Activated naive CD8-positive, alpha-beta T cell treated with anti-CD3 and anti-CD28 coated beads for 36 hours (primary cell): ENCODE data around the gene PEPD. TPM values are rescaled to one million over a fixed set of nuclear protein-coding genes. Genes with fewer than 3 reads are reported as not detected.

Experiments used
- DNase-seq: peaks from one replicate; pipeline ENCODE4 v3.0.0; 2021
- H3K27ac Mint-ChIP-seq: one replicate; pipeline ENCODE4 v1.8.0; 2022; ENCODE audit warnings: mild to moderate bottlenecking, moderate library complexity, mixed read lengths
- H3K27me3 Mint-ChIP-seq: one replicate; pipeline ENCODE4 v1.8.0; 2022; ENCODE audit warnings: mild to moderate bottlenecking, mixed read lengths
- H3K36me3 Mint-ChIP-seq: one replicate; pipeline ENCODE4 v1.8.0; 2021; ENCODE audit warnings: mild to moderate bottlenecking, mixed read lengths
- H3K4me1 Mint-ChIP-seq: one replicate; pipeline ENCODE4 v1.8.0; 2021; ENCODE audit warnings: mixed read lengths
- H3K4me3 Mint-ChIP-seq: one replicate; pipeline ENCODE4 v1.8.0; 2022; ENCODE audit warnings: mild to moderate bottlenecking, moderate library complexity, mixed read lengths
- H3K9me3 Mint-ChIP-seq: one replicate; pipeline ENCODE4 v1.8.0; 2022; ENCODE audit warnings: mixed read lengths
- total RNA-seq, 2 experiments: library from RNA; stranded (reverse); gene quantifications; one replicate each; pipeline ENCODE4 v1.2.3, GENCODE V29; 2021

PEPD gene
- total RNA-seq, 2 experiments from 2014 or later = 36.3 to 39.4 TPM

GRCh38 chr19:33417751-33418150, 103.8 kb downstream of the PEPD start:
- DNase-seq = no peak
- no peaks in the 10 kb centered on the region for H3K36me3 Mint-ChIP-seq
- no peak overlapping the region for H3K27ac Mint-ChIP-seq
- no peaks in the 10 kb centered on the region for H3K9me3 Mint-ChIP-seq
- no peaks in the 10 kb centered on the region for H3K27me3 Mint-ChIP-seq
- no peak overlapping the region for H3K4me3 Mint-ChIP-seq
- H3K4me1 Mint-ChIP-seq = peaks cover 6% of the 10 kb centered on the region

GRCh38 chr19:33416307-33417215, 105.0 kb downstream of the PEPD start:
- DNase-seq = peak; percentile 75
- Mint-ChIP-seq H3K27ac (no peak overlapping the region), H3K4me1 (peaks cover 6% of the 10 kb centered on the region), H3K27me3 (no peaks in the 10 kb centered on the region), H3K9me3 (no peaks in the 10 kb centered on the region), H3K4me3 (peak overlapping the region; percentile 32), H3K36me3 (no peaks in the 10 kb centered on the region)

DNA sequence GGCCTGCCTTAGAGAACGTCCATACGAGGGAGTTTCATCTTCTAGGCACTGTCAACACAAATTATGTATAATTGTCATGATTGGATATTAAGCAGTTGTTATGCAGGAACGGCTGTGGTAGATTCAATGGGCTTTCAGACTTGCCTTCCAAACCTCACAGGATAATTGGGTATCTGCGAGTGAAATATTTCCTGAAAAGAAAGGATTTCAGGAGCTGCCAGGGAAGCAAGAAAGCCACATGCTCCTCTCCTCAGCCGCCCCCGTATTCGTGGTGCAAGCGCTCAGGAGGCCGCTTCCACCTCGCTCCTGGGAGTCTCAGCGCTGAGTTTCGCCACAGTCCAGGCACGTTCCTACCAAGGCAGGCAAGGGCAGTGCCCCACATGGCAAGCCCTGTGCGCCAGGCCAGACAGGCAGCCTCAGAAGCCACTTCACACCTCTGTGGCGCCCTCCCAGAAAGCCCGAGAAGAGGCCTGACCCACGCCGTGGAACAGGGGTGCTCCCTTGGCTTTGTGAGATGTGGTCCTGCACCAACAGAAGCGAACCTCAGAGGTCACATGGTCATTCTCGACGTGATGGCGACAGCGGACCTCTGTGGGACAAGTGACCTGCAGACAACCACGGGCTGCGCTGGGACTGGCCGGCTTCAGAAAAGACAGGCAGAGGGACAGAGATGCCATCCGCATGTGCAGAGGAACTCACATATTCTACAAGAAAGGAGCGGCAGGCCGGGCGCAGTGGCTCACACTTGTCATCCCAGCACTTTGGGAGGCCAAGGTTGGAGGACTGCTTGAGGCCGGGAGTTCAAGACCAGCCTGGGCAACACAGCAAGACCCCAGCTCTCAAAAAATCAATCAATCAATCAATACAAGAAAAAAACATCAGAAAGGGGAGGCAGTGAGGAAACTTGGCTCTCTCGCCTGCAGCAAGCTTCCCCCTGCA, 106.7 kb downstream of the PEPD start:
- no peak overlapping the region for H3K27ac Mint-ChIP-seq
- no peak for DNase-seq
- H3K9me3 Mint-ChIP-seq = no peaks in the 10 kb centered on the region
- H3K36me3 Mint-ChIP-seq = no peaks in the 10 kb centered on the region
- peaks cover 6% of the 10 kb centered on the region for H3K4me1 Mint-ChIP-seq
- no peaks in the 10 kb centered on the region for H3K27me3 Mint-ChIP-seq
- H3K4me3 Mint-ChIP-seq = no peak overlapping the region

DNA sequence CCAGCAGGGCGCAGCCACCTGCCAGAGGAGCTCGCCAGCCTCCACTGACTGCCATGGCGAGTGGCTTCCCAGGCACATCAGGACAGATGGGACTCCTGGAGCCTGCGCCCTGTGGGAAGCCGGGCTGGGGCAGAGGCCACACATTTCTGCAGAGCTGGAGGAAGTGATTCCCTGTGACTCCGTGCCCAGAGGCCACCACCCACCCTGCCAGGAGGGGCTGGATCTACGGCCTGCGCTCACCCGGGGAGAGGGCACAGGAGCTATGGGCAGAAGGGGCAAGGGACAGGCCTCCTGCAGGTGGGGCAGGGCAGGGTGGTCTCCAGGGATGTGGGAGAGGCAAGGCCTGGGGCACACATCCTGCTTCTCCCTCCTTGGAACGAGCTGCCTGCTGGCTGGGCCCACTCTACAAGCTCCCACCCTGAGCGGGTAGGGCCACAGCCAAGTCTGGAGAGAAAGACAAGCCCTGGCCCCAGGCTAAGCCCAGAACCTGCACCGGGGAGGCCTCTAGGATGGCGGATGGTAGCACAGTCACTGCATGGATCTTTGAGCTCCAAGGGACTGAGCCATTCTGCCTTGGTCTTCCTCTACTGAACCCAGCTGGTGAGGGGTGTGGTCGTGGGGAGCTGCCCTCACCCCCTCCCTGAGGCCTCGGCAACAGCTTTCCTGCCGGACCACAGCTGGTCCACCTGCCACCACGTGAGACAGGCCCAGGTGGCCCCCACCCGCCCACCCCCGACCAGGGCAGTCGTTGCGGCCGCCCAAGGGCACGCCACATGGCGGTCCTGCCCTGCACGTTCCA, 107.5 kb downstream of the PEPD start:
- H3K27me3 Mint-ChIP-seq = no peaks in the 10 kb centered on the region
- H3K36me3 Mint-ChIP-seq = no peaks in the 10 kb centered on the region
- no peaks in the 10 kb centered on the region for H3K9me3 Mint-ChIP-seq
- H3K27ac Mint-ChIP-seq = no peak overlapping the region
- H3K4me1 Mint-ChIP-seq = peaks cover 6% of the 10 kb centered on the region
- DNase-seq = no peak
- H3K4me3 Mint-ChIP-seq = no peak overlapping the region

GRCh38 chr19:33413426-33413725, 108.2 kb downstream of the PEPD start:
- Mint-ChIP-seq H3K27me3 (no peaks in the 10 kb centered on the region), H3K4me3 (no peak overlapping the region), H3K27ac (no peak overlapping the region), H3K9me3 (no peaks in the 10 kb centered on the region), H3K36me3 (no peaks in the 10 kb centered on the region), H3K4me1 (peaks cover 6% of the 10 kb centered on the region)
- no peak for DNase-seq

DNA sequence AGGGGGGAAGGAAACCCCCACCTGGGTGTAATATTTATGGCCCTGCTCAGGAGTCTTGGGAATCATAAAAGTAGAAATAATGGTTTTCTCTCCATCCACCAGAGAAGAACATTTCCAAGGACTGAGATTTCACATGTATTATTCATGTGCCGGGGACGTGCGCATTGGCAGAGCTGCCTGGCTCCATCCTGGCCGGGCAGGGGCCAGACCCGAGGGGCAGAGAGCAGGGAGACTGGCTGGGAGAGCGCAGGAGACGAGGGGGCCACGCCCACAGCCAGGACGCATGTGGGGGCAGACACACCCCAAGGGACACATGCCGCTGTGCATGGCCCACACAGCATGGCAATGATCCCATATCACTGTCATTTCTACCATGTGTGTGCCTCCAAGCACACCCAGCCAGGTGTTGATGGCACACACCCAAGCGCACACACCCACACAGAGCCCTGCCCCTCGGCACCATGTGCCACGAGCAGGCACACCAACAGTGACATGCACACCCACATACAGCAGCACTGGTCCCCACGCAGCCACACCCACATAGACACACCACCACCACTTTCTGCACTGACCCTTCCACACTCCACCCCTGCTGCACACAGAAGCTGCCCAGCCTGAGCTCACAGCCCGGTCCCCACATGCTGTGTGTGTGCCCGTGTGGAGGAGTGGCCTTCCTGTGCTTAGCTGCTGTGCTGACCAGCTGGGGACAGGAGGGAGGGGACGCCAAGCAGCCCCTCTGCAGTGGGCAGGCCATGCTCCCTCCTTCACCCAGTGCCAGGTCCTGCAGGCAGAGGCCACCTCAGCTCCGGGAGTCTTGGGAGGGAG, 108.8 kb downstream of the PEPD start:
- no peak overlapping the region for H3K4me3 Mint-ChIP-seq
- H3K27ac Mint-ChIP-seq = no peak overlapping the region
- DNase-seq = no peak
- H3K36me3 Mint-ChIP-seq = no peaks in the 10 kb centered on the region
- H3K27me3 Mint-ChIP-seq = no peaks in the 10 kb centered on the region
- H3K4me1 Mint-ChIP-seq = peaks cover 6% of the 10 kb centered on the region
- no peaks in the 10 kb centered on the region for H3K9me3 Mint-ChIP-seq

- Mint-ChIP-seq H3K36me3 (no peaks in the 10 kb centered on the region), H3K9me3 (no peaks in the 10 kb centered on the region), H3K4me3 (no peak overlapping the region), H3K4me1 (peaks cover 6% of the 10 kb centered on the region), H3K27me3 (no peaks in the 10 kb centered on the region), H3K27ac (no peak overlapping the region)
- DNase-seq = no peak
These were observed 109.9 kb downstream of the PEPD start for GRCh38 chr19:33411621-33412180.

- no peak for DNase-seq
- Mint-ChIP-seq H3K27ac (no peak overlapping the region), H3K9me3 (no peaks in the 10 kb centered on the region), H3K4me3 (no peak overlapping the region), H3K27me3 (no peaks in the 10 kb centered on the region), H3K36me3 (no peaks in the 10 kb centered on the region), H3K4me1 (no peaks in the 10 kb centered on the region)
These were observed 110.6 kb downstream of the PEPD start for GRCh38 chr19:33410915-33411401.

DNA sequence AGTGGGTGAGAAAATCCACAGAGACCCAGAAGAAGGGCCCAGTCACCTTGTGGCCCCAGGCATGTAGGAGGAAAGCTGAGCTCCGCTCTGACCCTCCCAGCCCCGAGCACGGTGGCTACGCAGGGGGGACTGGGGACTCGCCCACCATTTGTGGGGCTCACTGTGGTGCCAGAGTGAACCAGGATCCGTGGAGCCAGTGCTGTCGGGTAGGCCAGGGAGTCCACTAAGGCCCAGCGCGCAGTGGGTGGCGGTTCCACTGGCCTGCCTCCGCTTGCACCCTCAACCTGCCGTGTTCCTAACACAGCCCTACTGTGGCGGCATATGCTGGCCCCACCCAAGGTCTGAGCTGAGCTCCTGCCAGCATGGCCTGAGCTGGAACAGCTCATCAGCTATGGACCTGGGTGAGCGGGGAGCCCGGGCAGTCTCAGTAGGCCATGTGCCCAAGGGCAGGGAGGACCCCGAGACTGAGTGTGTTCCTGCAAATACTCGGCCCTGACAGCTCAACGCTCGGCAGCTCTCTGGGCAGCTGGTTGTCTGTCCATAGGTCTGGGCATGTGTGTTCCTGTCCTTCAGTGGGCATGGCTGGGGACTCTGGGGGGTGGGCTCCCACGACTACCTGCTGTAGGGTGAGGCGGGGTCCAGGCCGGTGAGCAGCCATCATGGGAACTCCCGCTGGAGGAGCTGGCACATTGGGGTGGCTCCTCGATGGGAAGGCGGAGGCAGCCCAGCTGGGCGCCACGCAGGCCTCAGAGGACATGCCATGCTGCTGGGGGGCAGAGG, 111.5 kb downstream of the PEPD start:
- Mint-ChIP-seq H3K27ac (no peak overlapping the region), H3K27me3 (no peaks in the 10 kb centered on the region), H3K4me3 (no peak overlapping the region), H3K9me3 (no peaks in the 10 kb centered on the region), H3K36me3 (no peaks in the 10 kb centered on the region), H3K4me1 (no peaks in the 10 kb centered on the region)
- DNase-seq = no peak

- H3K27me3 Mint-ChIP-seq = no peaks in the 10 kb centered on the region
- H3K9me3 Mint-ChIP-seq = no peaks in the 10 kb centered on the region
- H3K4me3 Mint-ChIP-seq = no peak overlapping the region
- no peaks in the 10 kb centered on the region for H3K36me3 Mint-ChIP-seq
- no peaks in the 10 kb centered on the region for H3K4me1 Mint-ChIP-seq
- H3K27ac Mint-ChIP-seq = no peak overlapping the region
- DNase-seq = no peak
These were observed 112.8 kb downstream of the PEPD start for GRCh38 chr19:33408538-33409434.

DNA sequence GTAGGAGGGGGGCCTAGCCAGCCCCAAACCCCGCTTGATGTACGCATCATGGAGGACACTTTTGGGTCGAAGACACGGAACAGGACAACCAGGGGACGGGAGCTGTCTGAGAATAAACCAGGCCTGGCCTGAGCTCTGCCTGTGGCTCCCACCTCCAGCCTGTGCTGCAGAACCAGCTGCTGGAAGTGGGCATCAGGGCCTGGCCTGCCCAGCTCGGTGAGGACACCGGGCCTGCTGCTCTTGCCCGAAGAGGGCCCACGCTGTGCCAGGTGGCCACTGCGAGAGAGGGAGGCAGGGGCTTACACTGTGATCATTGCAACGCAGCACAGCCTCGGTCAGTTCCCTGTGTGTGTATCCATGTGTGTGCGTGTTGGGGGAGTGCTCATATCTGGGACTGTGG, 113.5 kb downstream of the PEPD start:
- no peaks in the 10 kb centered on the region for H3K36me3 Mint-ChIP-seq
- no peak overlapping the region for H3K4me3 Mint-ChIP-seq
- H3K4me1 Mint-ChIP-seq = no peaks in the 10 kb centered on the region
- H3K27me3 Mint-ChIP-seq = no peaks in the 10 kb centered on the region
- no peak overlapping the region for H3K27ac Mint-ChIP-seq
- no peaks in the 10 kb centered on the region for H3K9me3 Mint-ChIP-seq
- DNase-seq = no peak

DNA sequence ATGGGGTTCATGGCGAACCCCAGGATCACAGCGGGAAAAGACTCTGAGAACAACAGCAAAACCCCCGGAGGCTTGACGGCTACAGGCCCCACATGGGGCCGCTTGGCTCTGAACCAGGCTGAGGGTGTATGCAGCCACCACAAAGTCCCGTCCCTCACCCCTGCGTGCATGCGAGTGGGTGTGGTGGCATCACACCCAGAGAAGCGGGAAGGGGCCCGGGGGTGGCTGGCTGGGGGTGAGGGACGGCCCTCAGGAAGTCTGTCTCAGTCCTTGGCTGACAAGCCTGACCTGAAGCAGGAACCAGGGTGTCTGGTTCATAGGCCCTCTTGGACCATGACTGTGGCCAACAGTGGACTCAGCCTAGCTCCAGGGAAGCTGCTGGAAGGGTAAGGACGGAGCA, 113.9 kb downstream of the PEPD start:
- Mint-ChIP-seq H3K27ac (no peak overlapping the region), H3K4me3 (no peak overlapping the region), H3K36me3 (no peaks in the 10 kb centered on the region), H3K27me3 (no peaks in the 10 kb centered on the region), H3K4me1 (no peaks in the 10 kb centered on the region), H3K9me3 (no peaks in the 10 kb centered on the region)
- DNase-seq = no peak
